ENCODE data around the gene KIF27. TPM values are rescaled to one million over a fixed set of nuclear protein-coding genes. Genes with fewer than 3 reads are reported as not detected.
"Not testable (repeated sequence)": the region's sequence is repeated elsewhere in the genome, so short reads cannot be mapped to it uniquely, and the experiment has no call there.

Gene KIF27
- total RNA-seq, 1 donor from 2014 or later = 4.6 TPM

- no peak overlapping the region for H3K4me3 ChIP-seq (ENCODE audit: low read depth, low read length)
- no peaks in the 10 kb centered on the region for H3K27me3 ChIP-seq (ENCODE audit: control insufficient read depth, insufficient read depth, low read length)
- no peak for DNase-seq (ENCODE audit: low read depth)
- no peak for TF ChIP-seq CTCF (IDR thresholded peaks at IDR 0.05; ENCODE audit: insufficient read depth, low read length, poor library complexity, severe bottlenecking)
- no peaks in the 10 kb centered on the region for H3K36me3 ChIP-seq (ENCODE audit: control insufficient read depth, insufficient read depth, low read length)
These were observed 10.8 kb upstream of the KIF27 start for GRCh38 chr9:83932011-83932410.

- no peak overlapping the region for H3K4me3 ChIP-seq (ENCODE audit: low read depth, low read length)
- no peaks in the 10 kb centered on the region for H3K27me3 ChIP-seq (ENCODE audit: control insufficient read depth, insufficient read depth, low read length)
- DNase-seq (ENCODE audit: low read depth) = no peak
- H3K36me3 ChIP-seq (ENCODE audit: control insufficient read depth, insufficient read depth, low read length) = no peaks in the 10 kb centered on the region
- TF ChIP-seq CTCF (IDR thresholded peaks at IDR 0.05; ENCODE audit: insufficient read depth, low read length, poor library complexity, severe bottlenecking) = no peak
These were observed 9.6 kb upstream of the KIF27 start for GRCh38 chr9:83930881-83931280.

- H3K27me3 ChIP-seq (ENCODE audit: control insufficient read depth, insufficient read depth, low read length) = no peaks in the 10 kb centered on the region
- TF ChIP-seq CTCF (IDR thresholded peaks at IDR 0.05; ENCODE audit: insufficient read depth, low read length, poor library complexity, severe bottlenecking) = no peak
- H3K36me3 ChIP-seq (ENCODE audit: control insufficient read depth, insufficient read depth, low read length) = no peaks in the 10 kb centered on the region
- DNase-seq (ENCODE audit: low read depth) = no peak
- H3K4me3 ChIP-seq (ENCODE audit: low read depth, low read length) = no peak overlapping the region
These were observed 6.4 kb upstream of the KIF27 start for GRCh38 chr9:83927591-83927990.

GRCh38 chr9:83920469-83920926 lies 734 bp downstream of the KIF27 start:
- DNase-seq (ENCODE audit: low read depth) = no peak
- TF ChIP-seq CTCF (IDR thresholded peaks at IDR 0.05; ENCODE audit: insufficient read depth, low read length, poor library complexity, severe bottlenecking) = no peak

GRCh38 chr9:83919111-83919510 lies 2.1 kb downstream of the KIF27 start:
- TF ChIP-seq CTCF (IDR thresholded peaks at IDR 0.05; ENCODE audit: insufficient read depth, low read length, poor library complexity, severe bottlenecking) = no peak
- no peak overlapping the region for H3K4me3 ChIP-seq (ENCODE audit: low read depth, low read length)
- H3K27me3 ChIP-seq (ENCODE audit: control insufficient read depth, insufficient read depth, low read length) = no peaks in the 10 kb centered on the region
- no peaks in the 10 kb centered on the region for H3K36me3 ChIP-seq (ENCODE audit: control insufficient read depth, insufficient read depth, low read length)
- no peak for DNase-seq (ENCODE audit: low read depth)

More at GRCh38 chr9:83920469-83920926, 734 bp downstream of the KIF27 start:
- Histone ChIP-seq H3K36me3 (ENCODE audit: control insufficient read depth, insufficient read depth, low read length) (no peaks in the 10 kb centered on the region), H3K27me3 (ENCODE audit: control insufficient read depth, insufficient read depth, low read length) (no peaks in the 10 kb centered on the region), H3K4me3 (ENCODE audit: low read depth, low read length) (peak overlapping the region; percentile 54)

- not testable (repeated sequence) for DNase-seq (ENCODE audit: low read depth); H3K27me3 ChIP-seq (ENCODE audit: control insufficient read depth, insufficient read depth, low read length)
- peak; percentile 16 for TF ChIP-seq CTCF (IDR thresholded peaks at IDR 0.05; ENCODE audit: insufficient read depth, low read length, poor library complexity, severe bottlenecking)
These were observed 9.0 kb downstream of the KIF27 start for GRCh38 chr9:83912194-83912593.

More at GRCh38 chr9:83912194-83912593, 9.0 kb downstream of the KIF27 start:
- not testable (repeated sequence) for H3K36me3 ChIP-seq (ENCODE audit: control insufficient read depth, insufficient read depth, low read length); H3K4me3 ChIP-seq (ENCODE audit: low read depth, low read length)

All from kidney epithelial cell (primary cell).